OCI-LY7 (cell line): Measurements from ENCODE around the gene KHDC1. TPM values are rescaled to one million over a fixed set of nuclear protein-coding genes. Genes with fewer than 3 reads are reported as not detected.
"Not testable (repeated sequence)": the region's sequence is repeated elsewhere in the genome, so short reads cannot be mapped to it uniquely, and the experiment has no call there.

Source experiments
- BruUV-seq: library from RNA; stranded (reverse); fragments of 400-500 nt; replicated peaks from 2 replicates; lab custom pipeline; 2021; lab: Mats Ljungman, UMichigan
- CTCF ChIA-PET: fragments of 300-600 bp; sonication (Branson Sonifier 250); formaldehyde crosslinking; loops from one replicate; lab custom pipeline; 2022; ENCODE audit warnings: antibody characterized with exemption; ENCODE audit not compliant: unreplicated experiment; lab: Charles Lee
- POLR2A ChIA-PET: fragments of 300-600 bp; sonication (Branson Sonifier 250); formaldehyde crosslinking; loops from one replicate; lab custom pipeline; 2022; ENCODE audit warnings: antibody characterized with exemption; lab: Charles Lee
- DNase-seq: peaks from one replicate; pipeline ENCODE4 v3.0.0-alpha.2; 2015; ENCODE audit warnings: low spot score
- H2AFZ ChIP-seq: fragments of 200-600 bp; sonication (generic), shearing (Covaris generic); 2 replicates; pipeline ENCODE4 v1.6.1; 2014; ENCODE audit warnings: mild to moderate bottlenecking, antibody characterized with exemption, low read length, moderate library complexity
- H3K27ac ChIP-seq: fragments of 200-600 bp; sonication (generic); 2 replicates; pipeline ENCODE4 v1.5.1; 2014; ENCODE audit warnings: mixed run types, low read depth, mild to moderate bottlenecking, moderate library complexity, low read length, inconsistent platforms; ENCODE audit not compliant: poor library complexity, severe bottlenecking
- H3K36me3 ChIP-seq: fragments of 200-600 bp; sonication (generic); 2 replicates; pipeline ENCODE4 v1.6.1; 2014; ENCODE audit warnings: mild to moderate bottlenecking, antibody characterized with exemption, low read length, moderate library complexity, mixed read lengths; ENCODE audit not compliant: insufficient read depth
- H3K4me1 ChIP-seq: fragments of 200-600 bp; sonication (generic); 2 replicates; pipeline ENCODE4 v1.5.1; 2014; ENCODE audit warnings: mild to moderate bottlenecking, low read length; ENCODE audit not compliant: insufficient read depth, poor library complexity, severe bottlenecking
- H3K4me2 ChIP-seq: fragments of 200-600 bp; sonication (generic); 2 replicates; pipeline ENCODE4 v1.6.1; 2014; ENCODE audit warnings: mild to moderate bottlenecking, low read length
- H3K4me3 ChIP-seq: fragments of 200-600 bp; sonication (generic); 2 replicates; pipeline ENCODE4 v1.5.1; 2014; ENCODE audit warnings: mild to moderate bottlenecking, low read depth, low read length; ENCODE audit not compliant: poor library complexity, severe bottlenecking
- H3K79me2 ChIP-seq: fragments of 200-600 bp; sonication (generic); 2 replicates; pipeline ENCODE4 v1.6.1; 2016; ENCODE audit warnings: low read depth, mild to moderate bottlenecking, low read length, moderate library complexity, mixed read lengths; ENCODE audit not compliant: insufficient read depth
- H3K9me2 ChIP-seq: fragments of 200-600 bp; sonication (generic); 2 replicates; pipeline ENCODE4 v1.6.1; 2016; ENCODE audit warnings: mild to moderate bottlenecking, low read length, mixed read lengths; ENCODE audit not compliant: insufficient read depth
- H3K9me3 ChIP-seq: fragments of 200-600 bp; sonication (generic); 2 replicates; pipeline ENCODE4 v1.6.1; 2014; ENCODE audit warnings: mild to moderate bottlenecking, mixed run types, low read length, mixed read lengths
- H4K20me1 ChIP-seq: fragments of 200-600 bp; sonication (generic); 2 replicates; pipeline ENCODE4 v1.6.1; 2014; ENCODE audit warnings: mild to moderate bottlenecking, antibody characterized with exemption, low read length, moderate library complexity, mixed read lengths; ENCODE audit not compliant: insufficient read depth
- EZH2phosphoT487 ChIP-seq: fragments of 200-600 bp; sonication (generic); IDR thresholded peaks from 2 replicates; pipeline ENCODE4 v1.6.1; 2018; ENCODE audit warnings: low read depth, borderline replicate concordance, mild to moderate bottlenecking, mixed run types, antibody characterized with exemption, low read length, moderate library complexity, mixed read lengths
- intact Hi-C: fragments of 100-400 bp; cut with micrococcal nuclease; formaldehyde crosslinking; loops from one replicate; pipeline ENCODE4 v1.10.0; 2022; ENCODE audit not compliant: unreplicated experiment
- total RNA-seq, 2 experiments: library from RNA; depleted of rRNA in 1 of 2; stranded (reverse); fragments of >200 nt in 1 of 2; shearing (Covaris generic) in 1 of 2; gene quantifications; 2 replicates each; pipeline ENCODE4 v1.2.3, GENCODE V29; 2014 to 2022
- TF ChIP-seq, protein P1 (sequence below): fragments of 200-600 bp; sonication (generic); conservative IDR thresholded peaks from 2 replicates; pipeline ENCODE4 v1.5.1; 2014; ENCODE audit warnings: mild to moderate bottlenecking, antibody characterized with exemption, low read length, moderate library complexity, mixed read lengths

KHDC1 gene
- total RNA-seq, 2 experiments from 2014 or later: 16.2 to 22.3 TPM

DNA sequence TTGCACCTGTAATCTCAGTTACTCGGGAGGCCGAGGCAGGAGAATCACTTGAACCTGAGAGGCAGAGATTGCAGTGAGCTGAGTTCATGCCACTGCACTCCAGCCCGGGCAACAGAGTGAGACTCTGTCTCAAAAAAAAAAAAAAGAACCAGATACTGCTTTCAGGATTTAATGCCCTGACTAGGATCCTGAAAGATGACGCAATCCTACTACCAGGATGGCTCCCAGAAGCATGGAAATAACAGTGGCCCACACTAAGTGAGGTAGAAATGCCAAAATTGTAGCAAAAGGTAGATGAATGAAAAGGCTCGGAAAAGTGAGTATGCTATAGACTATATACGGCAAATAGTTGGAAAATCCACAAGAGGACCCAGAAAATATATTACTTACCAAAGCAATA, 23.8 kb upstream of the KHDC1 start:
- Histone ChIP-seq H3K27ac (no peak overlapping the region), H3K79me2 (no peaks in the 10 kb centered on the region), H3K4me3 (no peak overlapping the region), H4K20me1 (no peaks in the 10 kb centered on the region), H3K9me3 (no peaks in the 10 kb centered on the region), H3K9me2 (no peaks in the 10 kb centered on the region), H3K4me1 (no peaks in the 10 kb centered on the region), H3K4me2 (no peak overlapping the region), H2AFZ (no peak overlapping the region), H3K36me3 (peaks cover 52% of the 10 kb centered on the region)
- intact Hi-C loops: no loop called here
- CTCF ChIA-PET: no interaction called here
- no TSS peak for BruUV-seq
- TF ChIP-seq, protein P1, sequence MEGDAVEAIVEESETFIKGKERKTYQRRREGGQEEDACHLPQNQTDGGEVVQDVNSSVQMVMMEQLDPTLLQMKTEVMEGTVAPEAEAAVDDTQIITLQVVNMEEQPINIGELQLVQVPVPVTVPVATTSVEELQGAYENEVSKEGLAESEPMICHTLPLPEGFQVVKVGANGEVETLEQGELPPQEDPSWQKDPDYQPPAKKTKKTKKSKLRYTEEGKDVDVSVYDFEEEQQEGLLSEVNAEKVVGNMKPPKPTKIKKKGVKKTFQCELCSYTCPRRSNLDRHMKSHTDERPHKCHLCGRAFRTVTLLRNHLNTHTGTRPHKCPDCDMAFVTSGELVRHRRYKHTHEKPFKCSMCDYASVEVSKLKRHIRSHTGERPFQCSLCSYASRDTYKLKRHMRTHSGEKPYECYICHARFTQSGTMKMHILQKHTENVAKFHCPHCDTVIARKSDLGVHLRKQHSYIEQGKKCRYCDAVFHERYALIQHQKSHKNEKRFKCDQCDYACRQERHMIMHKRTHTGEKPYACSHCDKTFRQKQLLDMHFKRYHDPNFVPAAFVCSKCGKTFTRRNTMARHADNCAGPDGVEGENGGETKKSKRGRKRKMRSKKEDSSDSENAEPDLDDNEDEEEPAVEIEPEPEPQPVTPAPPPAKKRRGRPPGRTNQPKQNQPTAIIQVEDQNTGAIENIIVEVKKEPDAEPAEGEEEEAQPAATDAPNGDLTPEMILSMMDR: no peak
- no peak for TF ChIP-seq EZH2phosphoT487
- POLR2A ChIA-PET: interaction anchor here (0.6 to 1.1 kb wide), 2 partner anchors 14 to 1999 kb away, joined by 3 read pairs; no protein-coding TSS in a partner anchor
- DNase-seq: no peak

DNA sequence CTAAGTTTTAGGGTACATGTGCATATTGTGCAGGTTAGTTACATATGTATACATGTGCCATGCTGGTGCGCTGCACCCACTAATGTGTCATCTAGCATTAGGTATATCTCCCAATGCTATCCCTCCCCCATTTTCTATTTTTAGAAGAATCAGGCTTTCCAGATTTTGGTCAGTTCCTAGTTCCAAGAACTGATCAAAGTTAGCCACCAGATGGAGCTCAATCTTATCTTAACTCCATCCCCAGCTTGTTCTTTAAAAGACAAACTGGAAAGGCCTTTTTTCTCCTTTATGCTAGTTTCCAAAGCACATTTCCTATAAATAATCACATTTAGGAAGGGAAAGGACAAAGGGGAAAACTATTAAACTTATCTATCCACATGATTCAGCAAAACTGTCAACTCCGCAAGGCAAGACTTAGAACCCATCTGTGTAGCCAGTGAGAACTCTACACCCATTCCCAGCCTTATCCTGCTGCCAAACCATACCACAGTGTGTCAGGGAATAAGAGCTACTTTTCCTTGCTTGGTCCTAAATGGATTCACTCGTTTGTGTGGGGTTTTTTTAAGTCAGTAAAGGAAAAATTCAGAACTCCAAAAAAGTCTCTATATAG, 22.8 kb upstream of the KHDC1 start:
- Histone ChIP-seq H3K36me3 (peaks cover 52% of the 10 kb centered on the region), H2AFZ (no peak overlapping the region), H4K20me1 (no peaks in the 10 kb centered on the region), H3K9me3 (no peaks in the 10 kb centered on the region), H3K27ac (no peak overlapping the region), H3K9me2 (no peaks in the 10 kb centered on the region), H3K79me2 (no peaks in the 10 kb centered on the region), H3K4me3 (no peak overlapping the region), H3K4me2 (no peak overlapping the region), H3K4me1 (no peaks in the 10 kb centered on the region)
- peak; percentile 37 for DNase-seq
- POLR2A ChIA-PET: interaction anchor here (0.5 to 1.1 kb wide), 3 partner anchors 8 to 1998 kb away, joined by 3 to 4 read pairs (median 3); no protein-coding TSS in a partner anchor
- TF ChIP-seq, protein P1: peak; percentile 64
- no peak for TF ChIP-seq EZH2phosphoT487
- BruUV-seq: no TSS peak
- intact Hi-C loops: loop anchor here (1.0 kb wide), 1 partner anchor 41 kb away; no protein-coding TSS in a partner anchor
- CTCF ChIA-PET: no interaction called here

DNA sequence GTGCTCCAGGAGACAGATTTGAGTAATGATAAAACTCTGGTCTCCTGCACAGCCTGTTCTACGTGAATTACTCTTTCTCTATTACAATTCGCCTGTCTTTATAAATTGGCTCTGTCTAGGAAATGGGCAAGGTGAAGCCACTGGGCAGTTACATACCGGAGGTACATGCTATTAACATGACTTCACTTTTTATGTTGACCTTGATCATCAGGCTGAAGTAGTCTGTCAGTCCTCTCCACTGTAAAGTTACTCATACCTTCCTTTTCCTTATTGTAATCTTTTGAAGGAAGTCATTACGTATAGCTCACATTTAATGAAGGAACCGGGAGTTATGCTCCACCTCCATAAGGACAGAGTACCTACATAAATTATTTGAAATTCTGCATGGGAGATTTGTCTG, 19.9 kb upstream of the KHDC1 start:
- Histone ChIP-seq H3K4me3 (no peak overlapping the region), H3K79me2 (peaks cover 4% of the 10 kb centered on the region; the same call in 1 of the 2 replicates), H3K27ac (no peak overlapping the region), H3K36me3 (peaks cover 53% of the 10 kb centered on the region), H3K9me3 (no peaks in the 10 kb centered on the region), H4K20me1 (no peaks in the 10 kb centered on the region), H3K9me2 (no peaks in the 10 kb centered on the region), H3K4me2 (no peak overlapping the region), H3K4me1 (no peaks in the 10 kb centered on the region), H2AFZ (no peak overlapping the region)
- BruUV-seq: TSS peak; percentile 30
- TF ChIP-seq EZH2phosphoT487: no peak
- TF ChIP-seq, protein P1: no peak
- POLR2A ChIA-PET: interaction anchor here (0.6 to 1.3 kb wide), 5 partner anchors 34 to 648 kb away, joined by 3 to 7 read pairs (median 3); no protein-coding TSS in a partner anchor
- intact Hi-C loops: no loop called here
- DNase-seq: no peak
- CTCF ChIA-PET: no interaction called here

DNA sequence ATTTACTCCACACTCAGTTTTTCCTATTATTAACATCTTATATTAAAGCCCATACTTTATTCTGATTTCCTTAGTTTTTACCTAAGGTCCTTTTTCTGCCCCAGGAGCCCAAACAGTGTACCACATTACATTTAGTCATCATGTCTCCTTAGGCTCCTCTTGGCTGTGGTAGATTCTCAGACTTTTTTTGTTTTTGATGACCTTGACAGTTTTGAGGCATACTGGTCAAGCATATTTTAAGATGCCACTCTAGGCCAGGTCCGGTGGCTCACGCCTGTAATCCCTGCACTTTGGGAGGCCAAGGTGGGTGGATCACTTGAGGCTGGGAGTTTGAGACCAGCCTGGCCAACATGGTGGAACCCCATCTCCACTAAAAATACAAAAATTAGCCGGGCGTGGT, 18.7 kb upstream of the KHDC1 start:
- H3K9me2 ChIP-seq, H3K4me1 ChIP-seq, H3K4me2 ChIP-seq, H3K79me2 ChIP-seq, H2AFZ ChIP-seq, H3K9me3 ChIP-seq, H3K4me3 ChIP-seq, POLR2A ChIA-PET, H4K20me1 ChIP-seq, BruUV-seq, CTCF ChIA-PET, DNase-seq, intact Hi-C loops, H3K27ac ChIP-seq: not testable (repeated sequence)
- peaks cover 47% of the 10 kb centered on the region for H3K36me3 ChIP-seq
